Hepatocyte (in vitro differentiated cells): ENCODE data around the gene KRTAP21-3. TPM values are rescaled to one million over a fixed set of nuclear protein-coding genes. Genes with fewer than 3 reads are reported as not detected.

ENCODE experiments used
- DNase-seq: peaks from one replicate; pipeline ENCODE4 v3.0.0-alpha.2; 2016; ENCODE audit warnings: low spot score
- H2AFZ ChIP-seq: fragments of 200-600 bp; sonication (generic); 2 replicates; pipeline ENCODE4 v1.6.0; 2016; ENCODE audit warnings: antibody characterized with exemption, mild to moderate bottlenecking
- H3K27ac ChIP-seq: fragments of 200-600 bp; sonication (generic); 2 replicates; pipeline ENCODE4 v1.5.1; 2016; ENCODE audit warnings: mild to moderate bottlenecking
- H3K27me3 ChIP-seq: fragments of 200-600 bp; sonication (generic); 2 replicates; pipeline ENCODE4 v1.6.1; 2016
- H3K36me3 ChIP-seq: fragments of 200-600 bp; sonication (generic); replicated peaks from 2 replicates; pipeline ENCODE4 v1.5.1; 2016; ENCODE audit warnings: low read depth; ENCODE audit not compliant: insufficient read depth
- H3K4me1 ChIP-seq: fragments of 200-600 bp; sonication (generic); 2 replicates; pipeline ENCODE4 v1.5.1; 2016; ENCODE audit warnings: mild to moderate bottlenecking, moderate library complexity; ENCODE audit not compliant: insufficient read depth
- H3K4me2 ChIP-seq: fragments of 200-600 bp; sonication (generic); 2 replicates; pipeline ENCODE4 v1.6.0; 2016
- H3K4me3 ChIP-seq: fragments of 200-600 bp; sonication (generic); 2 replicates; pipeline ENCODE4 v1.5.1; 2016; ENCODE audit warnings: mild to moderate bottlenecking
- H3K79me2 ChIP-seq: fragments of 200-600 bp; sonication (generic); 2 replicates; pipeline ENCODE4 v1.6.0; 2017; ENCODE audit warnings: mild to moderate bottlenecking
- H3K9me2 ChIP-seq: fragments of 200-600 bp; sonication (generic); replicated peaks from 2 replicates; pipeline ENCODE4 v1.6.0; 2017; ENCODE audit warnings: mild to moderate bottlenecking; ENCODE audit not compliant: insufficient read depth
- H3K9me3 ChIP-seq: fragments of 200-600 bp; sonication (generic); 2 replicates; pipeline ENCODE4 v1.5.1; 2016; ENCODE audit warnings: low read depth, mild to moderate bottlenecking
- H4K20me1 ChIP-seq: fragments of 200-600 bp; sonication (generic); 2 replicates; pipeline ENCODE4 v1.6.0; 2016; ENCODE audit warnings: mild to moderate bottlenecking; ENCODE audit not compliant: insufficient read depth, poor library complexity, severe bottlenecking
- EZH2 ChIP-seq: fragments of 200-600 bp; sonication (generic); IDR thresholded peaks from 2 replicates; pipeline ENCODE4 v1.6.1; 2016; ENCODE audit warnings: antibody characterized with exemption, mild to moderate bottlenecking, borderline replicate concordance
- EZH2phosphoT487 ChIP-seq: fragments of 200-600 bp; sonication (generic); IDR thresholded peaks from one replicate; pipeline ENCODE4 v1.6.1; 2018; ENCODE audit warnings: antibody characterized with exemption, mild to moderate bottlenecking, low read depth, moderate library complexity; ENCODE audit not compliant: unreplicated experiment, severe bottlenecking
- WGBS: methylation state at CpG from one replicate; pipeline ENCODE4 v1.1.6; 2016; ENCODE audit warnings: low lambda C conversion rate; ENCODE audit errors: missing lambda C conversion rate; 5-methylcytosine and 5-hydroxymethylcytosine counted together
- polyA plus RNA-seq: library from polyadenylated mRNA; unstranded; fragments of >200 nt; fragmentation: Nextera tagmentation; extraction: Ambion mirVana; gene quantifications from 2 replicates; pipeline ENCODE4 v1.2.1, GENCODE V29; 2016
- small RNA-seq: library from RNA; depleted of rRNA; stranded (forward); fragments of <200 nt; gene quantifications from one replicate; pipeline ENCODE3, GENCODE V24; 2014
- total RNA-seq: library from RNA; depleted of rRNA; stranded (reverse); fragments of >200 nt; gene quantifications from 2 replicates; pipeline ENCODE4 v1.2.3, GENCODE V29; 2014
- TF ChIP-seq, protein P1 (sequence below): fragments of 200-600 bp; sonication (generic); IDR thresholded peaks from 2 replicates; pipeline ENCODE4 v1.5.1; 2016; ENCODE audit warnings: antibody characterized with exemption, mild to moderate bottlenecking; ENCODE audit not compliant: poor library complexity

The KRTAP21-3 gene
- total and polyA plus RNA-seq, 2 experiments from 2014 or later: not detected

DNA sequence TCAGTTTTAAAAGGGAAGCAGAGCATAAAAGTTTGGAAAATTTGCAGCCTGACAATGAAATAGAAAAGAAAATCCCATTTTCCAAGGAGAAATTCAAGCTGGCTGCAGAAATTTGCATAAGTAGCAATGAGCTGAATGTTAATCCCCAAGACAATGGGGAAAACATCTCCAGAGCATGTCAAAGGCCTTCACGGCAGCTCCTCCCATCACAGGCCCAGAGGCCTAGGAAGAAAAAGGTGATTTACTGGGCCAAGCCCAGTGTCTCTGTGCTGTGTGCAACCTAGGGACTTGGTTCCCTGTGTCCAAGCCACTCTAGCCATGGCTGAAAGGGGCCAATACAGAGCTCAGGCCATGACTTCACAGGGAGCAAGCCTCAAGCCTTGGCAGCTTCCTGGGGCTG is 49.8 kb downstream of the KRTAP21-3 start:
- no peaks in the 10 kb centered on the region for H3K27me3 ChIP-seq
- H3K9me3 ChIP-seq: no peaks in the 10 kb centered on the region
- no peaks in the 10 kb centered on the region for H3K9me2 ChIP-seq
- H3K79me2 ChIP-seq: no peaks in the 10 kb centered on the region
- no peak overlapping the region for H3K27ac ChIP-seq
- no peak overlapping the region for H3K4me3 ChIP-seq
- H3K36me3 ChIP-seq: no peaks in the 10 kb centered on the region
- H2AFZ ChIP-seq: no peak overlapping the region
- no peak overlapping the region for H3K4me2 ChIP-seq
- TF ChIP-seq EZH2 (no peak), EZH2phosphoT487 (no peak)
- TF ChIP-seq, protein P1, sequence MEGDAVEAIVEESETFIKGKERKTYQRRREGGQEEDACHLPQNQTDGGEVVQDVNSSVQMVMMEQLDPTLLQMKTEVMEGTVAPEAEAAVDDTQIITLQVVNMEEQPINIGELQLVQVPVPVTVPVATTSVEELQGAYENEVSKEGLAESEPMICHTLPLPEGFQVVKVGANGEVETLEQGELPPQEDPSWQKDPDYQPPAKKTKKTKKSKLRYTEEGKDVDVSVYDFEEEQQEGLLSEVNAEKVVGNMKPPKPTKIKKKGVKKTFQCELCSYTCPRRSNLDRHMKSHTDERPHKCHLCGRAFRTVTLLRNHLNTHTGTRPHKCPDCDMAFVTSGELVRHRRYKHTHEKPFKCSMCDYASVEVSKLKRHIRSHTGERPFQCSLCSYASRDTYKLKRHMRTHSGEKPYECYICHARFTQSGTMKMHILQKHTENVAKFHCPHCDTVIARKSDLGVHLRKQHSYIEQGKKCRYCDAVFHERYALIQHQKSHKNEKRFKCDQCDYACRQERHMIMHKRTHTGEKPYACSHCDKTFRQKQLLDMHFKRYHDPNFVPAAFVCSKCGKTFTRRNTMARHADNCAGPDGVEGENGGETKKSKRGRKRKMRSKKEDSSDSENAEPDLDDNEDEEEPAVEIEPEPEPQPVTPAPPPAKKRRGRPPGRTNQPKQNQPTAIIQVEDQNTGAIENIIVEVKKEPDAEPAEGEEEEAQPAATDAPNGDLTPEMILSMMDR: no peak
- DNase-seq: no peak
- no peaks in the 10 kb centered on the region for H3K4me1 ChIP-seq
- H4K20me1 ChIP-seq: no peaks in the 10 kb centered on the region
- WGBS: 53% methylated on average over 1 of the region's 1 CpG

Small RNAs within 50 kb of the gene (small RNA-seq; reads per million reads assigned to genes)
- gene AP000244.1 (not detected), gene KRTAP21-3 (not detected)

Other genes with a start within 250 kb of the KRTAP21-3 start
- not detected in 2 replicates for gene KRTAP19-1, start 238.4 kb downstream of the KRTAP21-3 start, total RNA-seq
- gene KRTAP19-1, start 238.4 kb downstream of the KRTAP21-3 start, polyA plus RNA-seq: not detected in 2 replicates
- gene KRTAP19-2, start 231.3 kb downstream of the KRTAP21-3 start, total RNA-seq: not detected in 2 replicates
- gene KRTAP19-2, start 231.3 kb downstream of the KRTAP21-3 start, polyA plus RNA-seq: not detected in 2 replicates
- gene KRTAP19-3, start 226.8 kb downstream of the KRTAP21-3 start, total RNA-seq: not detected in 2 replicates
- gene KRTAP19-3, start 226.8 kb downstream of the KRTAP21-3 start, polyA plus RNA-seq: not detected in 2 replicates
- gene KRTAP19-4, start 221.6 kb downstream of the KRTAP21-3 start, total RNA-seq: not detected in 2 replicates
- gene KRTAP19-4, start 221.6 kb downstream of the KRTAP21-3 start, polyA plus RNA-seq: not detected in 2 replicates
- not detected in 2 replicates for gene KRTAP19-5, start 216.6 kb downstream of the KRTAP21-3 start, total RNA-seq
- not detected in 2 replicates for gene KRTAP19-5, start 216.6 kb downstream of the KRTAP21-3 start, polyA plus RNA-seq
- not detected in 2 replicates for gene KRTAP19-6, start 176.9 kb downstream of the KRTAP21-3 start, total RNA-seq
- not detected in 2 replicates for gene KRTAP19-6, start 176.9 kb downstream of the KRTAP21-3 start, polyA plus RNA-seq
- gene KRTAP19-7, start 157.5 kb downstream of the KRTAP21-3 start, total RNA-seq: not detected in 2 replicates
- not detected in 2 replicates for gene KRTAP19-7, start 157.5 kb downstream of the KRTAP21-3 start, polyA plus RNA-seq
- gene KRTAP22-2, start 128.4 kb downstream of the KRTAP21-3 start, total RNA-seq: not detected in 2 replicates
- not detected in 2 replicates for gene KRTAP22-2, start 128.4 kb downstream of the KRTAP21-3 start, polyA plus RNA-seq
- not detected in 2 replicates for gene KRTAP6-3, start 126.3 kb downstream of the KRTAP21-3 start, total RNA-seq
- gene KRTAP6-3, start 126.3 kb downstream of the KRTAP21-3 start, polyA plus RNA-seq: not detected in 2 replicates
- gene KRTAP6-2, start 119.9 kb downstream of the KRTAP21-3 start, total RNA-seq: not detected in 2 replicates
- not detected in 2 replicates for gene KRTAP6-2, start 119.9 kb downstream of the KRTAP21-3 start, polyA plus RNA-seq
- not detected in 2 replicates for gene KRTAP22-1, start 117.7 kb downstream of the KRTAP21-3 start, total RNA-seq
- not detected in 2 replicates for gene KRTAP22-1, start 117.7 kb downstream of the KRTAP21-3 start, polyA plus RNA-seq
- not detected in 2 replicates for gene KRTAP6-1, start 104.8 kb downstream of the KRTAP21-3 start, total RNA-seq
- gene KRTAP6-1, start 104.8 kb downstream of the KRTAP21-3 start, polyA plus RNA-seq: not detected in 2 replicates
- gene KRTAP20-1, start 102.4 kb downstream of the KRTAP21-3 start, total RNA-seq: not detected in 2 replicates
- not detected in 2 replicates for gene KRTAP20-1, start 102.4 kb downstream of the KRTAP21-3 start, polyA plus RNA-seq
- not detected in 2 replicates for gene KRTAP20-4, start 98.2 kb downstream of the KRTAP21-3 start, total RNA-seq
- not detected in 2 replicates for gene KRTAP20-4, start 98.2 kb downstream of the KRTAP21-3 start, polyA plus RNA-seq
- not detected in 2 replicates for gene KRTAP20-2, start 83.6 kb downstream of the KRTAP21-3 start, total RNA-seq
- gene KRTAP20-2, start 83.6 kb downstream of the KRTAP21-3 start, polyA plus RNA-seq: not detected in 2 replicates
- not detected in 2 replicates for gene KRTAP20-3, start 75.9 kb downstream of the KRTAP21-3 start, total RNA-seq
- not detected in 2 replicates for gene KRTAP20-3, start 75.9 kb downstream of the KRTAP21-3 start, polyA plus RNA-seq
- not detected in 2 replicates for gene KRTAP21-2, start 28.5 kb upstream of the KRTAP21-3 start, total RNA-seq
- gene KRTAP21-2, start 28.5 kb upstream of the KRTAP21-3 start, polyA plus RNA-seq: not detected in 2 replicates
- gene KRTAP21-1, start 36.7 kb upstream of the KRTAP21-3 start, total RNA-seq: not detected in 2 replicates
- gene KRTAP21-1, start 36.7 kb upstream of the KRTAP21-3 start, polyA plus RNA-seq: not detected in 2 replicates
- not detected in 2 replicates for gene KRTAP8-1, start 94.5 kb upstream of the KRTAP21-3 start, total RNA-seq
- not detected in 2 replicates for gene KRTAP8-1, start 94.5 kb upstream of the KRTAP21-3 start, polyA plus RNA-seq
- not detected in 2 replicates for gene KRTAP7-1, start 111.0 kb upstream of the KRTAP21-3 start, total RNA-seq
- not detected in 2 replicates for gene KRTAP7-1, start 111.0 kb upstream of the KRTAP21-3 start, polyA plus RNA-seq
- gene KRTAP11-1, start 162.8 kb upstream of the KRTAP21-3 start, total RNA-seq: not detected in 2 replicates
- not detected in 2 replicates for gene KRTAP11-1, start 162.8 kb upstream of the KRTAP21-3 start, polyA plus RNA-seq